H9 (cell line): Measurements from ENCODE around the gene OR10H4. TPM values are rescaled to one million over a fixed set of nuclear protein-coding genes. Genes with fewer than 3 reads are reported as not detected.

Experiments used
- DNase-seq: peaks from one replicate; pipeline ENCODE4 v3.0.0-alpha.2; 2017
- H2AFZ ChIP-seq: one replicate; pipeline ENCODE4 v1.6.1; 2013; ENCODE audit warnings: mild to moderate bottlenecking, low read length, control low read depth, moderate library complexity
- H2AK5ac ChIP-seq: 2 replicates; pipeline ENCODE4 v1.6.1; 2013; ENCODE audit warnings: low read length, control low read depth, mixed read lengths; ENCODE audit not compliant: insufficient read length
- H2BK120ac ChIP-seq: one replicate; pipeline ENCODE4 v1.6.1; 2013; ENCODE audit warnings: low read depth, mild to moderate bottlenecking, low read length, control low read depth, inconsistent platforms; ENCODE audit not compliant: poor library complexity, severe bottlenecking
- H2BK12ac ChIP-seq: 2 replicates; pipeline ENCODE4 v1.6.1; 2013; ENCODE audit warnings: low read length, control low read depth, mixed read lengths, low read depth; ENCODE audit not compliant: insufficient read length
- H2BK15ac ChIP-seq: 2 replicates; pipeline ENCODE4 v1.6.1; 2013; ENCODE audit warnings: low read depth, low read length, control low read depth
- H2BK20ac ChIP-seq: one replicate; pipeline ENCODE4 v1.6.1; 2013; ENCODE audit warnings: low read depth, mild to moderate bottlenecking, low read length, control low read depth, inconsistent platforms; ENCODE audit not compliant: poor library complexity, severe bottlenecking
- H2BK5ac ChIP-seq: 2 replicates; pipeline ENCODE4 v1.6.1; 2013; ENCODE audit warnings: low read length, control low read depth, mixed read lengths; ENCODE audit not compliant: insufficient read length
- H3K14ac ChIP-seq: 2 replicates; pipeline ENCODE4 v1.6.1; 2013; ENCODE audit warnings: low read length, control low read depth; ENCODE audit not compliant: insufficient read depth
- H3K18ac ChIP-seq: 2 replicates; pipeline ENCODE4 v1.6.1; 2013; ENCODE audit warnings: low read depth, mild to moderate bottlenecking, mixed read lengths, low read length, control low read depth; ENCODE audit not compliant: insufficient read length
- H3K23ac ChIP-seq: 2 replicates; pipeline ENCODE4 v1.6.1; 2013; ENCODE audit warnings: low read length, control low read depth, mixed read lengths, low read depth; ENCODE audit not compliant: insufficient read length
- H3K23me2 ChIP-seq: 2 replicates; pipeline ENCODE4 v1.6.1; 2013; ENCODE audit warnings: low read depth, mild to moderate bottlenecking, mixed read lengths, low read length, control low read depth; ENCODE audit not compliant: insufficient read length, poor library complexity, severe bottlenecking
- H3K27ac ChIP-seq: 2 replicates; pipeline ENCODE4 v1.5.1; 2013; ENCODE audit warnings: low read length, control low read depth, mixed read lengths, low read depth; ENCODE audit not compliant: insufficient read length
- H3K27me3 ChIP-seq: 2 replicates; pipeline ENCODE4 v1.6.1; 2013; ENCODE audit warnings: low read length, control low read depth, inconsistent platforms; ENCODE audit not compliant: insufficient read depth
- H3K4ac ChIP-seq: 2 replicates; pipeline ENCODE4 v1.6.1; 2013; ENCODE audit warnings: low read depth, mild to moderate bottlenecking, control low read depth, inconsistent platforms, low read length, moderate library complexity
- H3K4me1 ChIP-seq: 2 replicates; pipeline ENCODE4 v1.6.1; 2013; ENCODE audit warnings: low read length, control low read depth, inconsistent platforms; ENCODE audit not compliant: insufficient read depth
- H3K4me2 ChIP-seq: 2 replicates; pipeline ENCODE4 v1.6.1; 2013; ENCODE audit warnings: low read length, control low read depth, mixed read lengths; ENCODE audit not compliant: insufficient read length, insufficient read depth
- H3K56ac ChIP-seq: 2 replicates; pipeline ENCODE4 v1.6.1; 2013; ENCODE audit warnings: low read depth, mild to moderate bottlenecking, mixed read lengths, low read length, control low read depth; ENCODE audit not compliant: insufficient read length
- H3K79me1 ChIP-seq: 2 replicates; pipeline ENCODE4 v1.6.1; 2013; ENCODE audit warnings: low read depth, mild to moderate bottlenecking, moderate library complexity, low read length, control low read depth, inconsistent platforms; ENCODE audit not compliant: insufficient read depth, poor library complexity, severe bottlenecking
- H3K79me2 ChIP-seq: 2 replicates; pipeline ENCODE4 v1.6.1; 2013; ENCODE audit warnings: low read length, control low read depth, inconsistent platforms; ENCODE audit not compliant: insufficient read depth
- H3K9ac ChIP-seq: 2 replicates; pipeline ENCODE4 v1.6.1; 2013; ENCODE audit warnings: low read length, control low read depth, mixed read lengths; ENCODE audit not compliant: insufficient read length; ENCODE audit errors: extremely low read depth
- H3K9me3 ChIP-seq: one replicate; pipeline ENCODE4 v1.6.1; 2013; ENCODE audit warnings: low read depth, low read length, inconsistent platforms; ENCODE audit not compliant: control insufficient read depth
- H3T11ph ChIP-seq: one replicate; pipeline ENCODE4 v1.6.1; 2013; ENCODE audit warnings: mild to moderate bottlenecking, low read length, control low read depth, inconsistent platforms
- H4K20me1 ChIP-seq: one replicate; pipeline ENCODE4 v1.6.1; 2013; ENCODE audit not compliant: control insufficient read depth, insufficient read length, insufficient read depth
- H4K5ac ChIP-seq: 2 replicates; pipeline ENCODE4 v1.6.1; 2013; ENCODE audit warnings: low read depth, mild to moderate bottlenecking, mixed read lengths, low read length, control low read depth; ENCODE audit not compliant: insufficient read length
- H4K8ac ChIP-seq: replicated peaks from 2 replicates; pipeline ENCODE4 v1.6.1; 2013; ENCODE audit warnings: low read length, control low read depth, mixed read lengths, low read depth; ENCODE audit not compliant: insufficient read length
- H4K91ac ChIP-seq: 2 replicates; pipeline ENCODE4 v1.6.1; 2013; ENCODE audit warnings: low read depth, mild to moderate bottlenecking, moderate library complexity, mixed read lengths, low read length, control low read depth; ENCODE audit not compliant: insufficient read length
- H3K27ac Mint-ChIP-seq, 3 experiments: 2 replicates in 2 of 3; 3 replicates in 1 of 3; pipeline ENCODE4 v1.8.0; 2020 to 2021; ENCODE audit warnings: mixed read lengths in 3 of 3, mild to moderate bottlenecking in 1 of 3, moderate library complexity in 1 of 3
- H3K27me3 Mint-ChIP-seq: 2 replicates; pipeline ENCODE4 v1.8.0; 2021; ENCODE audit warnings: low read depth, mild to moderate bottlenecking, moderate library complexity, mixed read lengths
- H3K36me3 Mint-ChIP-seq, 3 experiments: 2 replicates in 2 of 3; 3 replicates in 1 of 3; pipeline ENCODE4 v1.8.0; 2020 to 2021; ENCODE audit warnings: low read depth in 3 of 3, mixed read lengths in 3 of 3; ENCODE audit not compliant: insufficient read depth in 1 of 3
- H3K4me1 Mint-ChIP-seq, 2 experiments: 2 replicates each; pipeline ENCODE4 v1.8.0; 2020; ENCODE audit warnings: mixed read lengths in 2 of 2
- H3K4me3 Mint-ChIP-seq, 2 experiments: 2 replicates in 1 of 2; 3 replicates in 1 of 2; pipeline ENCODE4 v1.8.0; 2020 to 2021; ENCODE audit warnings: mild to moderate bottlenecking in 2 of 2, mixed read lengths in 2 of 2, moderate library complexity in 1 of 2
- H3K9me3 Mint-ChIP-seq, 2 experiments: 2 replicates in 1 of 2; 3 replicates in 1 of 2; pipeline ENCODE4 v1.8.0; 2020; ENCODE audit warnings: mild to moderate bottlenecking in 2 of 2, mixed read lengths in 2 of 2, moderate library complexity in 1 of 2
- CTCF ChIP-seq: fragments of 200-600 bp; sonication (generic); conservative IDR thresholded peaks from 3 replicates; pipeline ENCODE4 v1.8.0; 2021; ENCODE audit warnings: antibody characterized with exemption, mild to moderate bottlenecking
- WGBS: extraction: QIAGEN DNeasy Blood & Tissue Kit; methylation state at CpG from one replicate; pipeline ENCODE4 v1.1.7; 2013; ENCODE audit warnings: missing lambda C conversion rate, low lambda C conversion rate, mixed read lengths; ENCODE audit not compliant: insufficient read length; ENCODE audit errors: extremely low coverage; 5-methylcytosine and 5-hydroxymethylcytosine counted together
- total RNA-seq: library from RNA; stranded (reverse); gene quantifications from 2 replicates; pipeline ENCODE4 v1.2.1, GENCODE V29; 2021

OR10H4 gene
- total RNA-seq, 1 experiment from 2014 or later = not detected

GRCh38 chr19:15974856-15975255 is 26.0 kb downstream of the OR10H4 start:
- Mint-ChIP-seq H3K9me3 (peaks cover 87 to 96% of the 10 kb centered on the region in 2 experiments), H3K4me1 (no peaks in the 10 kb centered on the region), H3K27me3 (no peaks in the 10 kb centered on the region), H3K27ac (no peak overlapping the region), H3K4me3 (no peak overlapping the region), H3K36me3 (peaks cover 2 to 35% (median 20%) of the 10 kb centered on the region in 3 experiments; a peak in 6 of 7 replicates)
- H4K20me1 ChIP-seq = no peaks in the 10 kb centered on the region
- no peak overlapping the region for H3K14ac ChIP-seq
- no peak overlapping the region for H2BK20ac ChIP-seq
- peaks cover 86% of the 10 kb centered on the region for H3K9me3 ChIP-seq
- H2AFZ ChIP-seq = no peak overlapping the region
- H3K27me3 ChIP-seq = no peaks in the 10 kb centered on the region
- no peaks in the 10 kb centered on the region for H3K23me2 ChIP-seq
- H2BK12ac ChIP-seq = no peak overlapping the region
- no peak overlapping the region for H2AK5ac ChIP-seq
- H4K5ac ChIP-seq = no peak overlapping the region
- H3K79me1 ChIP-seq = no peaks in the 10 kb centered on the region
- WGBS = no CpG with 5 or more reads among the region's 5 CpGs
- H3K56ac ChIP-seq = no peak overlapping the region
- H2BK120ac ChIP-seq = no peak overlapping the region
- H3K9ac ChIP-seq = no peak overlapping the region
- no peak overlapping the region for H4K8ac ChIP-seq
- H3K23ac ChIP-seq = no peak overlapping the region
- H3K4me2 ChIP-seq = no peak overlapping the region
- H2BK5ac ChIP-seq = no peak overlapping the region
- no peak for DNase-seq
- H3K79me2 ChIP-seq = no peaks in the 10 kb centered on the region
- no peaks in the 10 kb centered on the region for H3K4me1 ChIP-seq
- no peak overlapping the region for H3T11ph ChIP-seq
- H2BK15ac ChIP-seq = no peak overlapping the region
- TF ChIP-seq CTCF = no peak
- no peak overlapping the region for H3K4ac ChIP-seq
- H3K27ac ChIP-seq = no peak overlapping the region
- H3K18ac ChIP-seq = no peak overlapping the region
- no peak overlapping the region for H4K91ac ChIP-seq
